Measurements from ENCODE around the gene SZT2. TPM values are rescaled to one million over a fixed set of nuclear protein-coding genes. Genes with fewer than 3 reads are reported as not detected.
"Not testable (repeated sequence)": the region's sequence is repeated elsewhere in the genome, so short reads cannot be mapped to it uniquely, and the experiment has no call there.

SZT2 gene
- total RNA-seq, 1 donor from 2014 or later, result 17.0 TPM

- Histone ChIP-seq H3K4me3 (ENCODE audit: low read depth, low read length) (no peak overlapping the region), H3K36me3 (ENCODE audit: control insufficient read depth, insufficient read depth, low read length) (peaks cover 3% of the 10 kb centered on the region), H3K27me3 (ENCODE audit: control insufficient read depth, insufficient read depth, low read length) (no peaks in the 10 kb centered on the region)
- TF ChIP-seq CTCF (IDR thresholded peaks at IDR 0.05; ENCODE audit: insufficient read depth, low read length, poor library complexity, severe bottlenecking), result no peak
- DNase-seq (ENCODE audit: low read depth), result no peak
Observed at GRCh38 chr1:43387976-43388599, 1.6 kb upstream of the SZT2 start.

- Histone ChIP-seq H3K36me3 (ENCODE audit: control insufficient read depth, insufficient read depth, low read length) (peaks cover 3% of the 10 kb centered on the region), H3K4me3 (ENCODE audit: low read depth, low read length) (peak overlapping the region; percentile 81), H3K27me3 (ENCODE audit: control insufficient read depth, insufficient read depth, low read length) (no peaks in the 10 kb centered on the region)
- no peak for DNase-seq (ENCODE audit: low read depth)
- no peak for TF ChIP-seq CTCF (IDR thresholded peaks at IDR 0.05; ENCODE audit: insufficient read depth, low read length, poor library complexity, severe bottlenecking)
Observed at GRCh38 chr1:43388613-43389012, 1.1 kb upstream of the SZT2 start.

- no peak for TF ChIP-seq CTCF (IDR thresholded peaks at IDR 0.05; ENCODE audit: insufficient read depth, low read length, poor library complexity, severe bottlenecking)
- no peak for DNase-seq (ENCODE audit: low read depth)
Observed at GRCh38 chr1:43392702-43393101, 3.0 kb downstream of the SZT2 start.

GRCh38 chr1:43395523-43395922 lies 5.8 kb downstream of the SZT2 start:
- Histone ChIP-seq H3K36me3 (ENCODE audit: control insufficient read depth, insufficient read depth, low read length) (no peaks in the 10 kb centered on the region), H3K27me3 (ENCODE audit: control insufficient read depth, insufficient read depth, low read length) (no peaks in the 10 kb centered on the region), H3K4me3 (ENCODE audit: low read depth, low read length) (no peak overlapping the region)
- no peak for DNase-seq (ENCODE audit: low read depth)
- no peak for TF ChIP-seq CTCF (IDR thresholded peaks at IDR 0.05; ENCODE audit: insufficient read depth, low read length, poor library complexity, severe bottlenecking)

More at GRCh38 chr1:43392702-43393101, 3.0 kb downstream of the SZT2 start:
- H3K27me3 ChIP-seq (ENCODE audit: control insufficient read depth, insufficient read depth, low read length), result no peaks in the 10 kb centered on the region
- no peaks in the 10 kb centered on the region for H3K36me3 ChIP-seq (ENCODE audit: control insufficient read depth, insufficient read depth, low read length)
- no peak overlapping the region for H3K4me3 ChIP-seq (ENCODE audit: low read depth, low read length)

GRCh38 chr1:43396059-43396458 lies 6.4 kb downstream of the SZT2 start:
- Histone ChIP-seq H3K36me3 (ENCODE audit: control insufficient read depth, insufficient read depth, low read length) (no peaks in the 10 kb centered on the region), H3K4me3 (ENCODE audit: low read depth, low read length) (no peak overlapping the region), H3K27me3 (ENCODE audit: control insufficient read depth, insufficient read depth, low read length) (no peaks in the 10 kb centered on the region)
- no peak for DNase-seq (ENCODE audit: low read depth)
- TF ChIP-seq CTCF (IDR thresholded peaks at IDR 0.05; ENCODE audit: insufficient read depth, low read length, poor library complexity, severe bottlenecking), result no peak

GRCh38 chr1:43398227-43398626 lies 8.5 kb downstream of the SZT2 start:
- no peak for TF ChIP-seq CTCF (IDR thresholded peaks at IDR 0.05; ENCODE audit: insufficient read depth, low read length, poor library complexity, severe bottlenecking)
- Histone ChIP-seq H3K4me3 (ENCODE audit: low read depth, low read length) (no peak overlapping the region), H3K27me3 (ENCODE audit: control insufficient read depth, insufficient read depth, low read length) (no peaks in the 10 kb centered on the region), H3K36me3 (ENCODE audit: control insufficient read depth, insufficient read depth, low read length) (no peaks in the 10 kb centered on the region)
- no peak for DNase-seq (ENCODE audit: low read depth)

GRCh38 chr1:43400441-43400840 lies 10.7 kb downstream of the SZT2 start:
- not testable (repeated sequence) for DNase-seq (ENCODE audit: low read depth); H3K27me3 ChIP-seq (ENCODE audit: control insufficient read depth, insufficient read depth, low read length); H3K36me3 ChIP-seq (ENCODE audit: control insufficient read depth, insufficient read depth, low read length); H3K4me3 ChIP-seq (ENCODE audit: low read depth, low read length)

Measured in kidney epithelial cell (primary cell).